Loucy (cell line): ENCODE measurements around the gene NOS3.

ENCODE experiments used
- EZH2phosphoT487 ChIP-seq: fragments of 200-600 bp; IDR thresholded peaks from 2 replicates; pipeline ENCODE4 v1.6.1; 2018; ENCODE audit warnings: antibody characterized with exemption, mild to moderate bottlenecking, moderate library complexity, borderline replicate concordance
- TF ChIP-seq, protein P1 (sequence below): fragments of 200-600 bp; sonication (generic); conservative IDR thresholded peaks from 2 replicates; pipeline ENCODE4 v1.5.1; 2014; ENCODE audit warnings: mild to moderate bottlenecking, antibody characterized with exemption, low read length

DNA sequence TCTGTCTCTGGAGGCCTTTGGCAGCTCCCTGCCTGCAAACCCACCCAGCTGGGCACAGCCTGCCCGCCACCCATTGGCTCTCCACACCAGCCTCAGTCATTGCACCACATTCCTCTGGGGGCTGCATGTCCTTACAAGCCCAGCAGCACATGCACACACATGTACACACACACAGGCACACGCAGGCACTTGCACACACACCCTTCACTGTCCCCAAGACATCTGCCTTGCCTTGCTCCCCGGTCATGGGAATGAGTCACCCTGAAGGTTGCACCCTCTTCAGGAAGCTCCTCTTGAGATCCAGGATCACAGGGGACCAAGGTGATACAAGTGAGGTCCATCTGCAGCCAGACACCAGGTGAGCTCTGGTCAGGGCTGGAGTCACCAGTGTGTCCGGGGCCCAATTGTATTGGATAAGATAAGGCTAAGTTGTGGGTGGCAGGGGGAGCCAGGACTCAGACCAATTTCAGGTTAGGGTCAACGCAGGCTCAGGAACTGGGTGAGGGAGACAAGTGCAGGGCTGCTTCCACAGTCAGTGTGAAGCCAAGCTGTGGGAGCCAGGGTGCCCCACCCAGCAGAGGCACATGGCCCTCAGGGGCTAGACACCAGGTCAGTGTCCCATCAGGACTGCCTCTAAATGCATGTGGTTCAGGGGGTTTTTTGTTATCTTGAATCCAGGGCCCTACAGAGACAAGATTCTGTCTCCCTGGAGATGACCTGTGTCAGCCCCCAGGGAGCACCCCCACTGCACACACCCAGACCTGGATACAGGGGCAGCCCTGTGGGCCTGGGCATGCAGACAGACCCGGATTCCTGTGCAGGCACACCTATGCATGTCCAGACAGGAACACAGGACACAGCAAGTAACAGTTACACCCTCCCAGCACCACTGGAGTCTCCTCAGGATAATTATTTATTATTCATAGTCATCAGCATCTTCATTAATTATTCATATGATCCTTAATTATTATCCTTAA lies 46.5 kb upstream of the NOS3 start:
- TF ChIP-seq, protein P1, sequence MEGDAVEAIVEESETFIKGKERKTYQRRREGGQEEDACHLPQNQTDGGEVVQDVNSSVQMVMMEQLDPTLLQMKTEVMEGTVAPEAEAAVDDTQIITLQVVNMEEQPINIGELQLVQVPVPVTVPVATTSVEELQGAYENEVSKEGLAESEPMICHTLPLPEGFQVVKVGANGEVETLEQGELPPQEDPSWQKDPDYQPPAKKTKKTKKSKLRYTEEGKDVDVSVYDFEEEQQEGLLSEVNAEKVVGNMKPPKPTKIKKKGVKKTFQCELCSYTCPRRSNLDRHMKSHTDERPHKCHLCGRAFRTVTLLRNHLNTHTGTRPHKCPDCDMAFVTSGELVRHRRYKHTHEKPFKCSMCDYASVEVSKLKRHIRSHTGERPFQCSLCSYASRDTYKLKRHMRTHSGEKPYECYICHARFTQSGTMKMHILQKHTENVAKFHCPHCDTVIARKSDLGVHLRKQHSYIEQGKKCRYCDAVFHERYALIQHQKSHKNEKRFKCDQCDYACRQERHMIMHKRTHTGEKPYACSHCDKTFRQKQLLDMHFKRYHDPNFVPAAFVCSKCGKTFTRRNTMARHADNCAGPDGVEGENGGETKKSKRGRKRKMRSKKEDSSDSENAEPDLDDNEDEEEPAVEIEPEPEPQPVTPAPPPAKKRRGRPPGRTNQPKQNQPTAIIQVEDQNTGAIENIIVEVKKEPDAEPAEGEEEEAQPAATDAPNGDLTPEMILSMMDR = no peak
- no peak for TF ChIP-seq EZH2phosphoT487
